Measurements from ENCODE around the gene RAB37. TPM values are rescaled to one million over a fixed set of nuclear protein-coding genes. Genes with fewer than 3 reads are reported as not detected.

RAB37 gene
- total and polyA plus RNA-seq, 5 donors, result 1.1 to 3.4 (median 1.3) TPM

- DNase-seq (no peak), ATAC-seq (no peak)
- no peaks in the 10 kb centered on the region for H3K9me3 ChIP-seq (ENCODE audit: control insufficient read depth, low read length)
- 64% methylated on average over 3 of the region's 3 CpGs for WGBS
- intact Hi-C loops (cut with DNase I), result no loop called here
- H3K4me3 ChIP-seq (ENCODE audit: low read length), result no peak overlapping the region
- peaks cover 14% of the 10 kb centered on the region for H3K4me1 ChIP-seq (ENCODE audit: control insufficient read depth, insufficient read depth, low read length)
- H3K27me3 ChIP-seq (ENCODE audit: control insufficient read depth, insufficient read depth), result no peaks in the 10 kb centered on the region
- no peak overlapping the region for H3K27ac ChIP-seq (ENCODE audit: low read length)
These were observed 19.8 kb downstream of the RAB37 start for GRCh38 chr17:74756891-74757290.

- Histone ChIP-seq H3K27ac (ENCODE audit: low read length) (no peak overlapping the region), H3K4me3 (ENCODE audit: low read length) (no peak overlapping the region), H3K4me1 (ENCODE audit: control insufficient read depth, insufficient read depth, low read length) (peaks cover 14% of the 10 kb centered on the region), H3K9me3 (ENCODE audit: control insufficient read depth, low read length) (no peaks in the 10 kb centered on the region), H3K27me3 (ENCODE audit: control insufficient read depth, insufficient read depth) (no peaks in the 10 kb centered on the region)
- DNase-seq, result peak in 2 of 3 donors; percentile 64 to 88
- intact Hi-C loops (cut with DNase I), result no loop called here
- 54% methylated on average over 3 of the region's 3 CpGs for WGBS
- ATAC-seq, result peak; percentile 31 to 32
These were observed 20.4 kb downstream of the RAB37 start for GRCh38 chr17:74757502-74757901.

DNA sequence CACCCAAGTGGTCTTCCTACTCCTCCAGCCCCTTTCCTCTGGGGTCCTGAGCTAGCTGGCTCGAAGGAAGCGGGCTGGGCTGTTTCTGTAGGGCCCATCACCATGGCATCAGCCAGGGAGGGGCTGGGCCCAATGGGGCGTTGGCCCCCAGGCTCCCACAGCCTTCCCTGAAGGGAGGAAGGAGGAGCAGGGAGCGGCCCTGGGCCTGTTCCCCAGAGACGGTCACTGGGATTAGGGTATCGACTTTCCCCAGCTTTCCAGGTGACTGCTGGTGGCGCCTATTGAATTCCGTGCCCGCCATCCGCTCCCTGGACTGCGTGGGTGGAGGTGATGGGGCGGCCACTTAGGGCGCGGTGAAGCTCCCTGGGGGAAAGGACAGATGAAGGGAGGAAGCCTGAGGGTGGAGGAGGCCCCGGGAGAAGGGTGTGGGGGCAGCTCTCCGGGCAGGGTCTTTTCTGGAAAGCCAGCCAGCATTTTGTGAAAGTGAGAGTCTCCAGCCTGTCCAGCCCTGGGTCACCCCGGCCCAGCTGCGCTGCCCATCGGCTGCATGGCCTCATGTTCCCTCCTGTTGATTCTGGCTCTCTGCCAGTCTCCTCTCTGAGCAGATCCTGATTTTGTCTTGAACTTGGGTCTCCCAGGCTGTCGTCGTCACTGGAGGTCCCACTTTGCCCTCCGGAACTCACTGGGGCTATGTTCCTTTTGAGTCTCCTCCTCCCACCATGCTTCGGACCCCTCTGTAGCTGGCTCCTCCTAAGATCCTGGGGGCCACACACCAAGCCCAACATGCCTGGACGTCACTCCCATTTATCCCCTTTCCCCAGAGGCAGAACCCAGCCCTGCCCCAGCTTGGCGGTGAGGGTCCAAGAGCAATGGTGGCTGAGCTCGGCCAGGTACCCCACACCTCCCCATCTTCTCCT lies 21.1 kb downstream of the RAB37 start:
- WGBS, result 38% methylated on average over 26 of the region's 26 CpGs
- H3K9me3 ChIP-seq (ENCODE audit: control insufficient read depth, low read length), result no peaks in the 10 kb centered on the region
- H3K27me3 ChIP-seq (ENCODE audit: control insufficient read depth, insufficient read depth), result no peaks in the 10 kb centered on the region
- no peak overlapping the region for H3K27ac ChIP-seq (ENCODE audit: low read length)
- no peak overlapping the region for H3K4me3 ChIP-seq (ENCODE audit: low read length)
- intact Hi-C loops (cut with DNase I), result no loop called here
- peaks cover 14% of the 10 kb centered on the region for H3K4me1 ChIP-seq (ENCODE audit: control insufficient read depth, insufficient read depth, low read length)
- DNase-seq, result peak in 1 of 3 donors; percentile 68
- ATAC-seq, result peak; percentile 20 to 49

DNA sequence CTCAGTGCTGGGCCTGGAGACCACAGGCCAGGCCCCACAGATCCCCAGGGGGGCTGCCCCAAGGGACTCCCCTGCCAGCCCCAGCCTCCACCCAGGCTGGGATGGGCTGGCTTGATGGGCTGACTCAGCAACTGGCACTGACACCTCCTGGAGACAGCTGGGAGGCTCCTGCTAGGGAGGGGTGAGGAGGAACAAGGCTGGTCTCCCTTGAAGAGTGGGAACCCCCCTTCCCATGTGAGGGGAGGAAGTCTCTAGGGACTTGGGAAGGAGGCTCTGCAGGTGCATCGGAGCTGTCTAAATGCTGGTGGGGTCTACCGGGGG lies 21.8 kb downstream of the RAB37 start:
- Histone ChIP-seq H3K4me3 (ENCODE audit: low read length) (no peak overlapping the region), H3K4me1 (ENCODE audit: control insufficient read depth, insufficient read depth, low read length) (peaks cover 14% of the 10 kb centered on the region), H3K9me3 (ENCODE audit: control insufficient read depth, low read length) (no peaks in the 10 kb centered on the region), H3K27me3 (ENCODE audit: control insufficient read depth, insufficient read depth) (no peaks in the 10 kb centered on the region), H3K27ac (ENCODE audit: low read length) (no peak overlapping the region)
- intact Hi-C loops (cut with DNase I), result no loop called here
- DNase-seq (peak in 1 of 3 donors; percentile 59), ATAC-seq (peak; percentile 1 to 30)
- WGBS, result 85% methylated on average over 2 of the region's 2 CpGs

GRCh38 chr17:74759243-74759801 lies 22.3 kb downstream of the RAB37 start:
- intact Hi-C loops (cut with DNase I), result no loop called here
- Histone ChIP-seq H3K4me3 (ENCODE audit: low read length) (no peak overlapping the region), H3K27me3 (ENCODE audit: control insufficient read depth, insufficient read depth) (no peaks in the 10 kb centered on the region), H3K9me3 (ENCODE audit: control insufficient read depth, low read length) (no peaks in the 10 kb centered on the region), H3K27ac (ENCODE audit: low read length) (no peak overlapping the region), H3K4me1 (ENCODE audit: control insufficient read depth, insufficient read depth, low read length) (peaks cover 14% of the 10 kb centered on the region)
- DNase-seq (peak in 1 of 3 donors; percentile 57), ATAC-seq (no peak)
- 85% methylated on average over 9 of the region's 9 CpGs for WGBS

DNA sequence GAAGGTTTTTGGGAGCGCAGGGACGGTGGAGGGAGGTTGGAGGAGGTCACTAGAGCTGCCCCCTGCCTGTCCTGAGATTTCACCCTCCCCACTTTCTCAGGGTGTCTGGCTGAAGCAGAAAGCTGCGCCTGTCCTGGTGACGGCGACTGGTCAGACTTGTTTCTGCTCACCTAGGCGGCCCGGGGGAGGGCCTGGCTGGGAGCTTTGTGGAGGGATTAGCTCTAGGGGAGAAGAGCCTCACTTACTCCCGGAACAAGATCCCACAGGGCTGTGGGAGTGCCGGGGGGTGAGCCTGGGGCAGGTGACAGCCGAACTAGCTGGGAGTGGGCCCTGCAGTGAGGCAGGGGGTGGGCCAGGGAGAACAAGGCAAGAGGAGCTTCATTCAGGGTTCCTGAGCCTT lies 22.9 kb downstream of the RAB37 start:
- ATAC-seq, result no peak
- intact Hi-C loops (cut with DNase I), result no loop called here
- H3K27me3 ChIP-seq (ENCODE audit: control insufficient read depth, insufficient read depth), result no peaks in the 10 kb centered on the region
- H3K4me3 ChIP-seq (ENCODE audit: low read length), result no peak overlapping the region
- no peak for DNase-seq
- no peaks in the 10 kb centered on the region for H3K9me3 ChIP-seq (ENCODE audit: control insufficient read depth, low read length)
- peaks cover 14% of the 10 kb centered on the region for H3K4me1 ChIP-seq (ENCODE audit: control insufficient read depth, insufficient read depth, low read length)
- H3K27ac ChIP-seq (ENCODE audit: low read length), result no peak overlapping the region
- 84% methylated on average over 10 of the region's 10 CpGs for WGBS

DNA sequence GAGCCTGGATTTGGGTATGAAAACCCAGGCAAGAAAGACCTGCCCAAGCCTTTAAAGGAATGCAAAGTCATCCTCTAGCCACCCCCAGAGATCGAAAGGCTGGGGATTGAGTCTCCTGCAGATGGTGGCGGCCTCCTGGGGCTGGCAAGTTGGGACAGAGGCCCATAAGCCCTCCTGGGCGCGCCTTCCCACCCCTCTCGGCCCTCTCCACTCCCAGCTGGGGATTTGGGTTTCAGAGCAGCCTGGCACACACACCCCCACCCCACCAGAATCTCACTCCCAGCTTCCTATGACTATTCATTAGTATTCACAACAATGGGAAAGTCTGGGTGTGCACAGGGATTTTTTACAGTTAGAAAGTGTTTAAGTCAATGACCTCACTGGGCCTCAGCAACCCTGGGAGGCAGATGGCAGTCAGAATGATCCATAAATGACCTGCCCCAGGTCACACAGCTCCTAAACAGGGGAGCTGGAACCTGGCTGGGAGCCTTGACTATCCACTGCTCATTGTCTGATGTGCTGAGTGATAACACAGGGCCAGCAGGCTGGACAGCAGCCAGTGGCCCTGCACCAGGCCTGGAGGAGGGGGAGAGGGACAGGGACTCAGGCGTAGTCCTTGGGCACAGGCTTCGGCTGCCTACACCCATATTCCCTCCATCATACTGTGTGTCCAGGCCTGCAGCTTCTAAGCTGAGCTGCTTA lies 23.5 kb downstream of the RAB37 start:
- intact Hi-C loops (cut with DNase I), result no loop called here
- Histone ChIP-seq H3K9me3 (ENCODE audit: control insufficient read depth, low read length) (no peaks in the 10 kb centered on the region), H3K4me1 (ENCODE audit: control insufficient read depth, insufficient read depth, low read length) (peaks cover 14% of the 10 kb centered on the region), H3K27me3 (ENCODE audit: control insufficient read depth, insufficient read depth) (no peaks in the 10 kb centered on the region), H3K27ac (ENCODE audit: low read length) (peak overlapping the region; percentile 3), H3K4me3 (ENCODE audit: low read length) (no peak overlapping the region)
- DNase-seq (peak in 1 of 3 donors; percentile 63), ATAC-seq (peak; percentile 27 to 44)
- 70% methylated on average over 7 of the region's 7 CpGs for WGBS

GRCh38 chr17:74761419-74761818 lies 24.4 kb downstream of the RAB37 start:
- intact Hi-C loops (cut with DNase I), result no loop called here
- no peak for ATAC-seq
- Histone ChIP-seq H3K4me1 (ENCODE audit: control insufficient read depth, insufficient read depth, low read length) (peaks cover 14% of the 10 kb centered on the region), H3K4me3 (ENCODE audit: low read length) (no peak overlapping the region), H3K27me3 (ENCODE audit: control insufficient read depth, insufficient read depth) (no peaks in the 10 kb centered on the region), H3K9me3 (ENCODE audit: control insufficient read depth, low read length) (no peaks in the 10 kb centered on the region), H3K27ac (ENCODE audit: low read length) (no peak overlapping the region)
- DNase-seq, result no peak
- 74% methylated on average over 5 of the region's 5 CpGs for WGBS

DNA sequence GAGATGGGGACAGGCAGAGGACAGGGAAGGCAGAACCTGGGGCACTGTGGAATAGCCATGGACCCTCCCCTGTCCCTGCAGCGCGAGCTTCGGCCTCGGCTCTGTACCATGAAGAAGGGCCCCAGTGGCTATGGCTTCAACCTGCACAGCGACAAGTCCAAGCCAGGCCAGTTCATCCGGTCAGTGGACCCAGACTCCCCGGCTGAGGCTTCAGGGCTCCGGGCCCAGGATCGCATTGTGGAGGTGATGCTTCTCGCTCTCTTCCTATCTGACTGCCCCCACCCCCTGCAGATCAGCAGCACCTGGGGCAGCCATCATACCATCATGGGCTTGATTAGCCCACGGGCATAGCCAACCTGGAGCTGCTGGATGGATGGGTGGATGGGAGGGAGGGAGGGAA lies 24.9 kb downstream of the RAB37 start:
- 96% methylated on average over 11 of the region's 11 CpGs for WGBS
- Histone ChIP-seq H3K4me1 (ENCODE audit: control insufficient read depth, insufficient read depth, low read length) (peaks cover 14% of the 10 kb centered on the region), H3K27ac (ENCODE audit: low read length) (no peak overlapping the region), H3K9me3 (ENCODE audit: control insufficient read depth, low read length) (no peaks in the 10 kb centered on the region), H3K4me3 (ENCODE audit: low read length) (no peak overlapping the region), H3K27me3 (ENCODE audit: control insufficient read depth, insufficient read depth) (no peaks in the 10 kb centered on the region)
- intact Hi-C loops (cut with DNase I), result no loop called here
- DNase-seq, result no peak
- ATAC-seq, result no peak

- ATAC-seq (no peak), DNase-seq (no peak)
- Histone ChIP-seq H3K4me3 (ENCODE audit: low read length) (no peak overlapping the region), H3K27me3 (ENCODE audit: control insufficient read depth, insufficient read depth) (no peaks in the 10 kb centered on the region), H3K9me3 (ENCODE audit: control insufficient read depth, low read length) (no peaks in the 10 kb centered on the region), H3K27ac (ENCODE audit: low read length) (no peak overlapping the region), H3K4me1 (ENCODE audit: control insufficient read depth, insufficient read depth, low read length) (peaks cover 3% of the 10 kb centered on the region)
- intact Hi-C loops (cut with DNase I), result no loop called here
- 59% methylated on average over 16 of the region's 16 CpGs for WGBS
These were observed 26.7 kb downstream of the RAB37 start for GRCh38 chr17:74763565-74764387.

Data from right cardiac atrium (tissue), 5 donors.